Measurements from ENCODE around the gene ADD3. TPM values are rescaled to one million over a fixed set of nuclear protein-coding genes. Genes with fewer than 3 reads are reported as not detected.

The ADD3 gene
- total and polyA plus RNA-seq, 2 of the 13 experiments (the other 11 are each of a cell fraction or from before 2014, with no cell fraction given): 44.7 to 57.5 TPM

GRCh38 chr10:109976681-109977080, 31.1 kb upstream of the ADD3 start (continued):
- TF ChIP-seq ZNF609 (CRISPR knock-in tag; IDR thresholded peaks at IDR 0.05; ENCODE audit: borderline replicate concordance) (no peak), SPEN (CRISPR knock-in tag; IDR thresholded peaks at IDR 0.05; ENCODE audit: low read depth) (no peak), ARID5B (CRISPR knock-in tag; IDR thresholded peaks at IDR 0.05) (peak; percentile 27; the same call in 1 of the 2 replicates), SRF (IDR thresholded peaks at IDR 0.05; ENCODE audit: low read depth, low read length) (no peak), ZNF275 (CRISPR knock-in tag; IDR thresholded peaks at IDR 0.05; ENCODE audit: borderline replicate concordance) (no peak), ZNF563 (CRISPR knock-in tag; IDR thresholded peaks at IDR 0.05) (no peak), ATF2 (CRISPR knock-in tag; IDR thresholded peaks at IDR 0.05) (no peak), HHEX (CRISPR knock-in tag; IDR thresholded peaks at IDR 0.05) (no peak), ZNF562 (CRISPR knock-in tag; IDR thresholded peaks at IDR 0.05; ENCODE audit: borderline replicate concordance) (no peak), ZNF574 (CRISPR knock-in tag; IDR thresholded peaks at IDR 0.05) (no peak), CC2D1A (CRISPR knock-in tag; IDR thresholded peaks at IDR 0.05) (no peak), ONECUT2 (CRISPR knock-in tag; IDR thresholded peaks at IDR 0.05) (0 out of 2 replicates have a peak, but pooled peaks have one; percentile 51), BCL6 (CRISPR knock-in tag; IDR thresholded peaks at IDR 0.05) (0 out of 2 replicates have a peak, but pooled peaks have one; percentile 7), NRL (CRISPR knock-in tag; IDR thresholded peaks at IDR 0.05; ENCODE audit: borderline replicate concordance) (no peak), FOXP1 (IDR thresholded peaks at IDR 0.05) (no peak), FOXP1 (CRISPR knock-in tag; IDR thresholded peaks at IDR 0.05) (0 out of 2 replicates have a peak, but pooled peaks have one; percentile 33), CCAR2 (optimal IDR thresholded peaks at IDR 0.05; ENCODE audit: low read depth, low read length) (no peak)

Data from HepG2 (cell line).